ENCODE measurements around the gene ARL16. TPM values are rescaled to one million over a fixed set of nuclear protein-coding genes. Genes with fewer than 3 reads are reported as not detected.

ARL16 gene
- total and polyA plus RNA-seq, 4 donors: 7.9 to 24.3 (median 11.3) TPM

DNA sequence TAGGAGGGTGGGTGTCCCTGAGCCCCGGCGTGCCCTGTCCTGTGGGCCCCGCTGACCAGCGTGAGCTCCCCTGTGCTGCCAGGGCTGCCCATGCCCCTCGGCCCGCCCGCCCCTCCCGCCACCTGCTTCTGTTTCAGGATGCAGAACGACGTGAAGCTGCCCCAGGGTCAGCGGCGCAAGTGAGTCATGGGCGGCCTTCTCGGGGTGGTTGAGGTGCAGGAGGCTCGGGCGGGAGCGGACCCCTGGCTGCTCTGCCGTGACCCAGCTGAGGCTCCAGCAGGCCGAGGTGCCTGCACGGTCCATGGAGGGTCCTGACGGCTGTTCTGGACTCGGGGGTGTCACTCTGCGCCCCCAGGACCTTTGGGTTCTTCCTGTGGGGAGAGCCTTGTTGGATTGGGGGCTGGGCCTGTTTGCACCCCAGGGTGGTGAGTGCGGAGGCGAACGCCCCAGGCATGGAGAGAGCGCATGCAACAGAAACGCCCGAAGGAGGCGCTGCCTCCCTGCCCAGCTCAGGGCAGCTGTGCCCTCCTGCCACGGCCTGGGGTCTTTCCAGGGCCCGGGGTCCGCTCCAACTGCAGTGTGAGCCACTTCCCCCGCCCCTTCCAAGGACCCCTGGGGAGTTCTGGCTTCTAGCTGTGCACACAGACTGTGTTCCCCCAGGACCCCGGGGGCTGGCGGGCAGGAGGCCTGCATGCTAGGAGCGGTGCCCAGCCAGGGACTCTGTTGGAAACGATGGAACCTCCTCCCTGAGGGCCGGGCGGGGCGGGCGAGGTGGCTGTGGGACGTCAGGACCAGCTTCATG lies 32.5 kb upstream of the ARL16 start:
- Histone ChIP-seq H3K27ac (ENCODE audit: low read depth in 1 of 2, low read length in 2 of 2) (no peak overlapping the region), H3K4me3 (ENCODE audit: low read depth in 1 of 3, low read length in 3 of 3) (no peak overlapping the region), H3K9me3 (ENCODE audit: control insufficient read depth in 4 of 4, low read length in 3 of 4) (no peaks in the 10 kb centered on the region), H3K9ac (ENCODE audit: low read depth in 1 of 2, low read length in 2 of 2) (no peak overlapping the region), H3K36me3 (ENCODE audit: control insufficient read depth in 4 of 4, insufficient read depth in 3 of 4, low read depth in 1 of 4, low read length in 3 of 4) (peaks cover 0 to 7% (median 4%) of the 10 kb centered on the region in 4 donors), H3K27me3 (ENCODE audit: control insufficient read depth in 4 of 4, insufficient read depth in 4 of 4, low read length in 3 of 4) (no peaks in the 10 kb centered on the region), H3K4me1 (ENCODE audit: control insufficient read depth in 4 of 4, insufficient read depth in 4 of 4, low read length in 3 of 4) (peaks cover 10 to 56% (median 39%) of the 10 kb centered on the region in 4 donors)
- DNase-seq (ENCODE audit: low spot score): no peak
- TF ChIP-seq JUND (IDR thresholded peaks at IDR 0.05) (no peak), MAX (IDR thresholded peaks at IDR 0.05) (no peak), HNF4A (conservative IDR thresholded peaks at IDR 0.05) (no peak), ZBTB33 (IDR thresholded peaks at IDR 0.05) (no peak), TAF1 (conservative IDR thresholded peaks at IDR 0.05) (no peak), SP1 (IDR thresholded peaks at IDR 0.05) (no peak)
- TF ChIP-seq, protein P1, sequence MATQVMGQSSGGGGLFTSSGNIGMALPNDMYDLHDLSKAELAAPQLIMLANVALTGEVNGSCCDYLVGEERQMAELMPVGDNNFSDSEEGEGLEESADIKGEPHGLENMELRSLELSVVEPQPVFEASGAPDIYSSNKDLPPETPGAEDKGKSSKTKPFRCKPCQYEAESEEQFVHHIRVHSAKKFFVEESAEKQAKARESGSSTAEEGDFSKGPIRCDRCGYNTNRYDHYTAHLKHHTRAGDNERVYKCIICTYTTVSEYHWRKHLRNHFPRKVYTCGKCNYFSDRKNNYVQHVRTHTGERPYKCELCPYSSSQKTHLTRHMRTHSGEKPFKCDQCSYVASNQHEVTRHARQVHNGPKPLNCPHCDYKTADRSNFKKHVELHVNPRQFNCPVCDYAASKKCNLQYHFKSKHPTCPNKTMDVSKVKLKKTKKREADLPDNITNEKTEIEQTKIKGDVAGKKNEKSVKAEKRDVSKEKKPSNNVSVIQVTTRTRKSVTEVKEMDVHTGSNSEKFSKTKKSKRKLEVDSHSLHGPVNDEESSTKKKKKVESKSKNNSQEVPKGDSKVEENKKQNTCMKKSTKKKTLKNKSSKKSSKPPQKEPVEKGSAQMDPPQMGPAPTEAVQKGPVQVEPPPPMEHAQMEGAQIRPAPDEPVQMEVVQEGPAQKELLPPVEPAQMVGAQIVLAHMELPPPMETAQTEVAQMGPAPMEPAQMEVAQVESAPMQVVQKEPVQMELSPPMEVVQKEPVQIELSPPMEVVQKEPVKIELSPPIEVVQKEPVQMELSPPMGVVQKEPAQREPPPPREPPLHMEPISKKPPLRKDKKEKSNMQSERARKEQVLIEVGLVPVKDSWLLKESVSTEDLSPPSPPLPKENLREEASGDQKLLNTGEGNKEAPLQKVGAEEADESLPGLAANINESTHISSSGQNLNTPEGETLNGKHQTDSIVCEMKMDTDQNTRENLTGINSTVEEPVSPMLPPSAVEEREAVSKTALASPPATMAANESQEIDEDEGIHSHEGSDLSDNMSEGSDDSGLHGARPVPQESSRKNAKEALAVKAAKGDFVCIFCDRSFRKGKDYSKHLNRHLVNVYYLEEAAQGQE (IDR thresholded peaks at IDR 0.05): no peak
- TF ChIP-seq, protein P2, sequence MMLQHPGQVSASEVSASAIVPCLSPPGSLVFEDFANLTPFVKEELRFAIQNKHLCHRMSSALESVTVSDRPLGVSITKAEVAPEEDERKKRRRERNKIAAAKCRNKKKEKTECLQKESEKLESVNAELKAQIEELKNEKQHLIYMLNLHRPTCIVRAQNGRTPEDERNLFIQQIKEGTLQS (IDR thresholded peaks at IDR 0.05): no peak
- 94% methylated on average over 43 of the region's 43 CpGs for WGBS

GRCh38 chr17:81715107-81715871 lies 31.7 kb upstream of the ARL16 start:
- no peak for DNase-seq (ENCODE audit: low spot score)
- no peak overlapping the region for H3K27ac ChIP-seq (ENCODE audit: low read depth in 1 of 2, low read length in 2 of 2)
- H3K27me3 ChIP-seq (ENCODE audit: control insufficient read depth in 4 of 4, insufficient read depth in 4 of 4, low read length in 3 of 4): no peaks in the 10 kb centered on the region
- H3K4me1 ChIP-seq (ENCODE audit: control insufficient read depth in 4 of 4, insufficient read depth in 4 of 4, low read length in 3 of 4): peaks cover 15 to 58% (median 44%) of the 10 kb centered on the region in 4 donors
- no peak overlapping the region for H3K4me3 ChIP-seq (ENCODE audit: low read depth in 1 of 3, low read length in 3 of 3)
- no peaks in the 10 kb centered on the region for H3K9me3 ChIP-seq (ENCODE audit: control insufficient read depth in 4 of 4, low read length in 3 of 4)
- H3K36me3 ChIP-seq (ENCODE audit: control insufficient read depth in 4 of 4, insufficient read depth in 3 of 4, low read depth in 1 of 4, low read length in 3 of 4): peaks cover 0 to 7% (median 4%) of the 10 kb centered on the region in 4 donors
- no peak for TF ChIP-seq SP1 (IDR thresholded peaks at IDR 0.05)
- no peak for TF ChIP-seq NR2F2 (IDR thresholded peaks at IDR 0.05)
- no peak for TF ChIP-seq FOXA2 (IDR thresholded peaks at IDR 0.05)
- TF ChIP-seq GABPA (IDR thresholded peaks at IDR 0.05 in 1 of 2, conservative IDR thresholded peaks at IDR 0.05 in 1 of 2): no peak
- no peak for TF ChIP-seq JUND (IDR thresholded peaks at IDR 0.05)
- no peak for TF ChIP-seq RXRA (IDR thresholded peaks at IDR 0.05)
- TF ChIP-seq, protein P1 (IDR thresholded peaks at IDR 0.05): no peak
- TF ChIP-seq, protein P2 (IDR thresholded peaks at IDR 0.05): no peak
- no peak for TF ChIP-seq MAX (IDR thresholded peaks at IDR 0.05)
- TF ChIP-seq FOXA1 (IDR thresholded peaks at IDR 0.05): no peak
- no peak for TF ChIP-seq HNF4A (conservative IDR thresholded peaks at IDR 0.05)
- no peak for TF ChIP-seq ZBTB33 (IDR thresholded peaks at IDR 0.05)
- TF ChIP-seq HNF4G (IDR thresholded peaks at IDR 0.05): no peak
- WGBS: 93% methylated on average over 32 of the region's 32 CpGs
- no peak overlapping the region for H3K9ac ChIP-seq (ENCODE audit: low read depth in 1 of 2, low read length in 2 of 2)
